Activated CD8-positive, alpha-beta memory T cell treated with anti-CD3 and anti-CD28 coated beads for 4 hours (primary cell): ENCODE results near the gene CDK5.

Source experiments
- DNase-seq, 2 donors: peaks; one replicate each; pipeline ENCODE4 v3.0.0-alpha.2; 2020; ENCODE audit warnings: low read depth in 2 of 2

CDK5 gene

DNA sequence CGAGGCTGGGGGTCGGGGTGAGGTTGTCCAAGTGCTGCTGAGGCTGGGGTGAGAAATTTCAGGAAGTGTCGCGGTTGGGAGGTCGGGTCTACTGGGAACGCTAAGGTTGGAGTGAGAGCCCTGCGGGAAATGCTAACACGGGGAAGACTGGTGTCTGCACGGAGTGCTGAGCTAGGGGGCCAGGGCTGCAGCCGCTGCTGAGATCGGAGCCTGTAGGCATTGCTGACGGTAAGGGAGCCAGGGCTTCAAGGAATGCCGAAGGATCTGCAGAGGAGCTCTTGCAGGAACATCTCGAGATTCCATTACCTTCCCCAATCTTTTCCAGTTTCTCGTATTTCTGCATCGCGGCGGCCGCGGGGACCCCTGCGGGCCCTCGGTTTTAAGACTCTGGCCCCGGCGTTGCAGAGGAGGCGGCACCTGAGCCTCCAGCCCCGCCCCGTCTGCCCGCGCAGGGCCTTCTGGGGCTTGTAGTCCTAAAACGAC, at the start of gene CDK5:
CDK5 (minus strand) TSS at position 392 of the 483 bp plus-strand sequence; CDS start at position 343, 49 bp downstream.
- no peak for DNase-seq

DNA sequence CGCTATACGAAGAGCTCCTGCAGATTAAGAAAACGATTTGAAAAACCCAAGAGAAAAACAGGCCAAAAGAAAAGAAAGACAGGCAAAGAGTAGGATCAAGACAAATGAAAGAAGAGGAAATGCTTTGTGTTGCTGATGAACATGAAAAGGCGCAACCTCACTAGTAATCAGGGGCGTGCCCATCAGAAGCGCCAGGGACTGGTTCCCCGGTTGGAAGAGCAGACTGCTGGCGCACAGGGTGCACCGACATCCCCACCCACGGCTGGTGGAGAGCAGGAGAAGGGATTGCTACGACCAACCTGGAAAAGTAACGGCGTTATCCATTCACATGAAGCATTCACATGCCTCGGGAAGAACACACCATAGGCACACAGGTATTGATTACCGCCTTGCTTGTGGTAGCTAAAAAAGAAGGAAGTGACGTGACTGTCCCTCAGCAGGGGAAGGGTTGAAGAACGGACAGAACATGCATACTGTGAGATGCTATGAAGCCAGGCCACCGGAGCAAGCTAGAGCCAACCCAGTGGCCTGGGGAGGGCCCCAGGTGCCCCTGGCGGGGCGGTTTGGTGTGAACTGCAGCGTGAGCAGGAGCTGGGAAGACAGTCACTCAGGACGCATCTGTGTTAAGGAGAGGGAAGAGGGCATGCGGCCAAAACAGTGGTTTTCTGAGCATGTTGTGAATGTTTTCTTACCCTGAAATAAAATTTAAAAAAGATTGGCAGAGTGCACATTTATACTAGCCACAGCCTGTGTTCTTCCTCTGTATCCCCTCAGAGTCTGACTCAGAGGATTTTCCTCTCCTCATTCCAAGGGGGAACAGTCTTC, 46.9 kb upstream of the CDK5 start:
- DNase-seq, result no peak

DNA sequence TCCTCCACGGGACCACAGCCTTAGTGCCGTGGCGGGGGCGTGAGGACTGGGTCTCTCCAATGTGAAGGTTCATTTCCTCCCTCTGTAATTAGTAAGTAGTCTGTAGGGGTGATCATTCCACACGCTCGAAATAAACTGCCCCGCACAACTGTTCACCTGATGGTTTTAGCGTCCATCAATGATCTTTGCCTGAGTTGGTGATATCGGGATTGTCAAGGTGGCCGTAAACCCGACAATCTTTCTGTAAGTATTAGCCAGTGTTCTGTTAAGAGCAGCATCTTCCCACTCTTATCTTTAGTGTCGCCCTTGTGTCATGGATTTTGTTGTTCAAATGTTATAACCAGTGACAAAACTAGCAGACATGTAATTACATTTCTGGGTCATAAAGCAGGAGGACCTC, 46.3 kb upstream of the CDK5 start:
- no peak for DNase-seq

DNA sequence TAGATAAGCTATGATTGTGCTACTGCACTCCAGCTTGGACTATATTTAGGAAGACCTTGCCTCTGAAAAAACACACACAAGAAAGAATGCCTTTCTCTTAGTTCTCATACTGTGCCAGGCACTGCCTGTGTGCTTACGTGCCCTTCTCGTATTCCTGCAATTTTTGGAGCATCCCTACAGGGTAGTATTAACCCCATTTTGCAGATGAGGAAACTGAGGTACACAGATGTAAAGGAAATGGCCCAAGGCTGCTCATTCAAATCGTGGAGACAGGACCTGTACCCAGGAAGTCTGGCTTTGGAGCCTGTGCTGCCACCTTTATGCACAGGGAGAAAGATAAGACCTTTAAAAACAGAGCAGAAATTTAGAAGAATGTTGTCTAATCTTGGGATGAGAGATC, 45.3 kb upstream of the CDK5 start:
- DNase-seq, result no peak

DNA sequence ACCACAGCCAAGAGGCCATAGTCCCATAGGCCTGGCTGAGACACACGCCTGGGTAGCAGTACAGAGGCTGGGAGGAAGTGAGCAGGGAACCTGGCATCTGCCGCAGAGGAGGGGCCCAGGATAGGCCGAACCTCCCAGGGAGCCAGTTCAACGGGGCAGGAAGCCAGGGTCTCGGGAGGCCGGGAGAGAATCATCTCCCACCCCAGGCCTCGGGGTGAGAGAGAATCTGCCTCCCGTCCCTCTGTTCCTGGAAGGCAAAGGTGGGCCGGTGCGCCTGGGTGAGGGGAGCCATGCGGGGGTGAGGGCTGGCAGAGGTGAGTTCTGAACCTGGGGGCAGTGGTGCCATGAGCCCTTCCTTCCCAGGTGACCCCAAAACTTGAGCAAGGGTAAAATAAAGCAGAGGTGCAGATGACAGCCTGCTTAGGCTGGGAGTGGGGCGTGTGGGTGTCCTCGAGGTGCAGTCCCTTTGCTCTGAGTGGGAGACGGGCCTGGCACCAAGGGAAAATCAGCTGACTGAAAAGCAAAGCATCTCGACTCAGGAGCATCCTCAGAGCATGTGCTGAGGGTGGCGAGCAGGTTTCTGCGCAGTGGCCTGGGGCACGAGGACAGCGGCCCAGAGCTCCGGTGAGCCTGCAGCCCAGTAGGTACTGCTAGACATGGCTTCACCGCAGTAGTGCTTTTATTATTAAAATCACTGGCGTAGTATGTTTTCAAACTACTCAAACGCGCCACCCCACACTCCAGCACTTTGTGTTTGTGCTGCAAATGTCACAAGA, 44.1 kb upstream of the CDK5 start:
- DNase-seq, result no peak

DNA sequence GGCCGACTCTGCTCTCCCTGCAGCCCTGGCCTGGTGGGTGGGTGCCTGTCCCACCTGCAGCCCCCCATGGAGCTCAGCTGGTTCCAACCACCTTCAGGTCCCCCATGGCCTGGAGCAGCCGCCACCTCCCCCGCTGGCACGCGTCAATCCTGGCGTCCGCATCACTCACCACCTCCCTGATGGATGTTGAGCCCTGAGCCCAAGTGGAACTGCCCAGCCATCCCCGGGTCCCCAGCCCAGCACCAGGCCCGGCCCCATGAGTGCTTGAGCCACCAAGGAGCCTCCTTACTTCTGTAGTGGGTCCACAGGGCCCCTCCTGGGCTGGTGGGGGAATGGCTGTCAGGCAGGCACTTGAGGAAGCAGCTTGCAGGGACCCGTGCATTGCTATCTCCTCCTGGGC, 43.2 kb upstream of the CDK5 start:
- DNase-seq, result no peak

DNA sequence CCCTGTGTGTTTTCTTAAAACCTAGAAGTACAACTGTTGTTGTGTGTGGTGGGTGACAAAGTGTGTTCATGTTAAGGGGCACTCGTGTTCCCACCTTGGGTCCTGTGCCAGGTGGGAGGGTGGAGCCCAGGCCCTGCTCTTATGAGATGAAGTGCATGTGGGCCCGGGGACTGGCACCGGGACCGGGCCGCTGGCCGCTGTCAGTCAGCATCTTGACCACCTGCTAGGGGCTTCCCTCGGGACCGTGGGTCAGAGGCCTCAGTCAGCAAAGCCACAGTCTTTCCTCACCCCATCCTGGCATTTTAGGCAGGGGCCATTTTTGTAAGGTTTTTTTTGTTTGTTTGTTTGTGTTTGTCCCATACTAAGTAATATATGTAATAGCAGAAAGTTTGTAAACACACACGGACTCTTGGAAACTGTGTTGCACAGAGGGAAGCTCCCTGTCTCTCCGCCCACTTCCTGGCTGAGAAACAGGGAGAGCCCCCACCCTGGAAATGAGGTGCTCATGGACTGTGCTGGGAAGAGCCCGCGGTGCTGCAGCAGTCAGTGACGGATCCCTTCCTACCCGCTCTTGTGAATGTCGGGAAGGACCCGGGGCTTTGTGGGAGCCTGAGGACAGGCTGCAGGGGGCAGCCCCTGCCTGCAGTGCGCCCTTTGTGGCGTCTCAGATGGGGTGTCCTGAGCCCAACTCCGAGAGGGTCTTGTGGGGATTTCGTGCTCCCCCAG, 42.0 kb upstream of the CDK5 start:
- DNase-seq, result no peak

DNA sequence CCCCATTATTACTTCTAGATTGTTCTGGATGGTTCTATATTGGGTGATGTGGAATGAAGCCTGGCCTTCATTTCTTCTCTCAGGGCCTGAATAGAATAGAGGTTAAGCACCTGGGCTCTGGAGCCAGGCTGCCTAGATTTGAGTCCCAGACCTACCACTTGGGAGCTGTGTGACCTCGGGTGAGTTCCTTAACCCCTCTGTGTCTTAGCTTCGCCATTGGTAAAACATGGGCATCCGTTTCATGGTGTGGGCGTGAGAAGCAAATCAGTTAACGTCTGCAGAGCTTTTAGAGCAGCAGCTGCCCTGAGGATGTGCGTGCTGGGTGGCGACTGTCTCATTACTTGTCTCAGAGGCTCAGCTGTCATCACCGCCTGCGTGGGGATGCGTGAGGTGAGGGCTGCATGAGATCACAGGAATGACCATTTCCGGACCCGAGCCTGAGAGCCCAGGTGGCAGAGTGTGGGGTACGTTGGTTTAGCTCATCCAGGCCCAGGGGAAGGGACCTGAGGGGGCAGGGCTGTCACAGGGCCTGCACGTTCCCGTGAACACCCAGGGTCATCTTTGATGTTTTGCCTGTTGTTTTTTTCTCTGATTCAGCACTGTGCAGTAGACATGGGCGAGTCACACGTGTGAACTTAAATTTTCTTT, 38.3 kb upstream of the CDK5 start:
- DNase-seq, result no peak

DNA sequence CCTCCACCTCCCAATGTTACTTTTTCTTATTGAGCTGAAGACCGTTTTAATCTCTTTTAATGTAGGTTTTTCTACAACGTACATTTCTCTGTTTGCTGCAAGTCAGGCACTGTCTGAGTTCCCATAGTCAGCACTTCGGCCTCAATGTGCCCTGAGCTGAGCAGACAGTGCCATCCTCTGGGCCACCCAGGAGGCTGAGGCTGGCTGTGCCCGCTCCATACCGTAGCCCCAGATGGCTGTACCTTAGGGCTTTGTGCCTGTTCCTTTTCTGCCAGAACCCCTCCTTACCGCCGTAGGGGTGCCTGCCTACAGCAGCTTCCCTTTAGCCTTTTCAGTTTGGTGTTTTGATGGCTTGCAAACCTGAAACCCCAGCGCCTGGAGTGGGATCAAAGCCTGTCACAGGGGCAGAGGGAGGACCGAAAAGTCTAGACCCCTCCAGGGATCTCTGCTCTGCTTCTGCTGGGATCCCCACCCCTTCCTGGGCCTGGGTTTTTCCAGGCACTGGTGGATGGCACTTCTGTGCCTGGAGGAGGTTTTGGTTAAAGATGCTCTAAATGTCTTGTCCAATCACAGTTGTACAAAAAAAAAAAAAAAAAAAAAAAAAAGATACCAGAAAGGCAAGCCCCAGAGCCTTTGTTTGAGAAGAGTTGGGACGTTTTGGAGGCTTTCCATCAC, 37.6 kb upstream of the CDK5 start:
- no peak for DNase-seq

DNA sequence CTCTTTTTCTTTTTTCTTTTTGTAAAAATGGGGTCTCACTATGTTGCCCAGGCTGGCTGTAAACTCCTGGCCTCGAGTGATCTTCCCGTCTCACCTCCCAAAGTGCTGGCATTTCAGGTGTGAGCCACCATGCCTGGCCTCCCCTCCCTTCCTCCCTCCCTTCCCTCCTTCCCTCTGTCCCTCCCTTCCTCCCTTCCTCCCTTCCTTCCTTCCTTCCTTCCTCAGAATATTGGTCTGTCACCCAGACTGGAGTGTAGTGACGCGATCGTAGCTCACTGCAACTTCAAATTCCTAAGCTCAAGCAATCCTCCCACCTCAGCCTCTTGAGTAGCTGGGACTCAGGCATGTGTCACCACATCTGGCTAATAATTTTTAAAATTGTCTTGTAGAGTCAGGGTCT, 37.0 kb upstream of the CDK5 start:
- no peak for DNase-seq

DNA sequence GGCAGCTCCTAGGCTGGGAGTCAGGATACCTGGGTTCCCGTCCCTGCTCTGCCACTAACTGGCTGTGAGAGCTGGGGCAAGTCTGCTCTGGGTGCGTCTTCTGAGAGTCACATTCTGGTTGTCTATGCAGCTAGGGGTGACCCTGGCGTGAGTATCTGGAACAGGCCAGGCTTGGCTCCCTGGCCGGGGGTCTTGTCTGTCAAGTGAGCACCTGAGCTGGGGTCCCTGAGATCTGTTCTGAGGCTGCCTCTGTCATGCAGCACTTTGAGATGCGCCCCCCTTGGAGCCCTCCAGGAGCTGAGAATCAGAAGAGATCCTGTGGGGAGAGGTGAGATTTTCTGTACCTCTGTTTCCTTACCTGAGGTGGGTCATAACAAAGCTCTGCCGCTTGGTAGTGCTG, 36.1 kb upstream of the CDK5 start:
- no peak for DNase-seq

DNA sequence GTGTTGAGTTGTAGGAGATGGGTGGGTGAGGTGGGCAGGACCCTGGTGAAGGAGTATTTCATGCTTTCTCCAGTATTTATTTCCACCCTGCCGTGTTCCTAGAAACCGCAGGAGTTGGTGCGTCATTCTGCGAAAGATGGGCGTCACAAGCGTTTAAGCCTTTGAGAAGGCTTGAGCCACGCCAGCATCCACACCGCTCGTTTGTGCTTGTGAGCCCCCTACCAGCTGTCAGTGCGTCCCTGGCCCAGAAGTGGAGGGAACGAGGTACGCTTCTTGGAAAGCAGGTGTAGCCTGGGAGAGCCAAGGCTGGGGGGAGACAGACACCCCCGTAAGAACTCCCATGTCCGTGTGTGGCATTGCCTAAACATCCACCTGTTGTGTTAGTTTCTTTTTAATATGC, 34.3 kb upstream of the CDK5 start:
- no peak for DNase-seq

DNA sequence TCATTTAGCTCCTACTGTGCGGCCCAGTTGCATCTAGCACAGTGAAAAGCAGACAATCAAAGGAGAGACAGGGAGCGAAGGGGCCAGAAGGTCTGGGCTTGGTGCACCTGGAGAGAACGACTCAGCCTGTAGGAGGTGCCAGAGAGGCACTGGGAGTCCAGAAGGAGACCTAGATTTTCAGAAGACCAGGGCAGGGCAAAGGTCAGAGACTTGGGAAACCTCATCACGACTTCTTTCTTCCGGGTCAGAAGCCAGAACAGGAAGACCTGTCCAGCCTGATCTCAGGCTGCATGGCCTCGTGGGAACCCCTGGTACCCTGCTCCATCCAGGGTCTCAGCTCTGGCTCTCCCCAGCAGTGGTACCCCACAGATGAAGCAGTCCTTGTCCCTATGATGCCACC, 33.7 kb upstream of the CDK5 start:
- DNase-seq, result no peak

DNA sequence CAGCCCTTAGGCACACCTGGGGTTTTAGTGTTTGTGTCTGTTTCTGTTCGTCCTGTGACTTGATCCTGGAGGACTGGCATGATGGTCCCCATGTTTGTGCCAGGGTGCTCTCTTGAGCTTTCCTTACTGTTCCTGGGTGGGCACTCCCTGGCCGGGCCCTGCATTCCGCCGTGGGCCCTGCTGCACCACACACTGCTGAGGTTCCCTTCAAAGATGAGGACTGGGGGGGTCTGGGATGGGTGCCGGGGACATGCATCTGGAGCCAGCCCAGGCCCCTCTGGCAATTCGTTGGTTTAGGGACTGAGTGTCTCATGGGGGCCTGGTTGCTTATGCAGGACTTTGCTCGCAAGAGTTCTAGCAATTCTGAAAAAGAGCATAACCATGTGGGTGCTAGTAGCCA, 33.3 kb upstream of the CDK5 start:
- no peak for DNase-seq

DNA sequence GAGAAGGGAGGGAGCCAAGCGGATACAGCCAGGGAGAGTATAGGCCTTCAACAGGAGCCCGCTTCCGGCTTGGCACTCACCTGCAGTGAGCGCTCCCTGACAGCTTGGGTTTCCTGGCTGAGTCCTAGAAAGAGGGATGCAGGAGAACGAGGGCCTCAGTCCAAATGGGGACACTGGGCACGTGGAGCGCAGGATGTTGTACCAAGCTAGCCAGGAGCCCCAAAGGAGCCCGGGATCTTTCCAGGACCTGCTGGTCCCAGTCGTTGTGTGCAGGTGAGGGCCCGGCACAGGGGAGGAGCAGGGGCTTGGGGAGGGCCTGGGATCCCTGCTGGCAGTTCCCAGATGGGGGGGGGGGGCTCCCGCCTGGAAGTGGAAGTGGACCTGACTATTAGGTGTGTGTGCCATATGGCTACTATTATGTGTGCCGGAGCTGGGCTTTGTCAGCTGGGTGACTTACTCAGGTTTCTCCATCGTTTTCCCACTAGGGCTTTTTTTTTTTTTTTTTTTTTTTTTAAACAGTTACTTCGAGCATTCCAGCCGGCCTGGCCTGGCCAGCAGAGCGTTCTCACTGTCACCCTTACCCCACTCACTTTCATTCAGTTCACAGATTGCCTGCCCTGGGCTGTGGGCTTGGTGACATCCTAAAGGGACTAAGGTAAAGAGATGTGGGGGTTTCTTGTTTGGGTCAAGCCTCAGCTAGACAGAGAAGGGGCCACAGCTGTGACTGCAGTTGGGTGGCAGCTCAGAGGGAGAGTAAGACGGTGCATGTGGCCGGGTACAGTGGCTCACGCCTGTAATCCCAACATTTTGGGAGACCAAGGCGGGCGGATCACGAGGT, 32.4 kb upstream of the CDK5 start:
- no peak for DNase-seq

DNA sequence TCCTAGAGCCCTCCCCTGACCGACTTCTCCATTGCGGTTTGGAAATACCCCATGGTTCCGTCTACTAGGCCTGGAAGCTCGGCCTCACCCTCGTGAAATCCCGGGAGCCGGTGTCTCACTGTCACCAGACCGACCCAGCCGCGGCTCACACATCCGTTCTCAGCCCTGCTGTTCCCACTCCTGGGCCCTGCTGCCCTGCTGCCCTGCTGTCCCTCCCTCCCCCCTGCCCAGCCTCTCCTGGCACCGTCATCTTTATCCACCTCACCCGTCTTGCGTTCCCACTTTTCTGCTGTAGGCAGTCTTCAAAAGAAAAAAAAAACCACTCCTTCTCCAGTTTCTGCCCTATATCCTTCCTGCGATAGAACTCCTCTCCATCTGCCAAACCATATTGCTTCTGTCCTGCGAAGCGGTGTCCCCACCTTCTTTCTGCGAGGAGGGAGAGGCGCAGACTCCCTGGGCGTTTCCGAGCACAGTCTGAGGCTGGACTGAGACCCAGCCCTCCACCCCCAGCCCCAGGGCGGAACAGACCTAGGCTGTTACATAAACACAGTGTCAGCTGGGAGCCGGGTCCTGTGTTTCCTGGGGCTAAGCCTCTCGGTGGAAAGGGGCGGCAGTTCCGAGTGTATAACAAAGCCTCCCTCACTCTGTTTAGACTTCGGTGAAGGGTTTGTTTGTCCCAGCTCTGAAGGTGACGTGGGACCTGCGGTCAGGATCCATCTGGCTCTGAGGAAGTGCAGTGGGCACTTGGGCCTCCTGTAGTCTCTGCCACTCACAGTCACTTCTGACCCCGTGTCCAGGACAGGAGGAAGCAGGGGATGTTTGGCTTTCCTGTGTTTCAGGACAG, 31.4 kb upstream of the CDK5 start:
- no peak for DNase-seq

DNA sequence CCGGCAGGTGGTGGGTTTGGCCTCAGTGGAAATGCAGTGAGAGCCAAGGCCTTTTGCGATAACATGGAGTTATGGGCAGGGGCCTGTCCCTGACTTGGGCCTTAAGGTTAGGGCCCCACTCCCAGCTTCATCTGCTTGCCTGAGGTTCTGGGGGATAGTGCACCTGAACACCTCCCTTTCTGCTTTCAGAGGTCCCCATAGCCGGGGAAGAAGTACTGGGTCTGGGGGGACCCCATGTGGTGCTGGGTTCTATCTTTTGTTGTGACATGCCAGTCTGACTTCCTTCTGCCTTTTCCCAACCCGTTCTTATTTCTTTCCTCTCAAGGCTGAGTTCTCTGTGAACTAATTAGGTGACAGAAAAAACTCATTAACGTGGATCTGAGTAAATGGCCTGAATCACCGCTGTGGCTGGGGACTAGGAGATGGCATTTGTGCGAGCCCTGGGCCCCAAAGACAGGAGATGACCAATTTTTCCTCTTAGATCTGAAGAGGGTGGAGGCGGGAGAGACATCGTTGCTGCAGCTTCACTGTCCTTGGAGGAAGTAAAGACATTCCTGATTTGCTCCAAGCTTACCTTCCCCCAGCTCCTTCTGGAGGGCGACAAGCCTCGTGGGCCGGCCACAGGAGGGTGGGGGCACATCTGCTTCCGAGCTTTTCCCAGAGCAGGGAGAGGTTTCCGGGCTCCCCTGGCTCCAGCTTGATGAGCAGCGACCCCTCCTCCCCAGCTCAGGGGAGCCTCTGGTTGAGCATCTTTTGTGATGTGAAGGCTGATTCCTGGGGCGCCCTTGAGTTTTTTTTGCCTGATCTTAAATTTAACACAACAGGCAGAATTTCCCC, 30.5 kb upstream of the CDK5 start:
- DNase-seq, result no peak

DNA sequence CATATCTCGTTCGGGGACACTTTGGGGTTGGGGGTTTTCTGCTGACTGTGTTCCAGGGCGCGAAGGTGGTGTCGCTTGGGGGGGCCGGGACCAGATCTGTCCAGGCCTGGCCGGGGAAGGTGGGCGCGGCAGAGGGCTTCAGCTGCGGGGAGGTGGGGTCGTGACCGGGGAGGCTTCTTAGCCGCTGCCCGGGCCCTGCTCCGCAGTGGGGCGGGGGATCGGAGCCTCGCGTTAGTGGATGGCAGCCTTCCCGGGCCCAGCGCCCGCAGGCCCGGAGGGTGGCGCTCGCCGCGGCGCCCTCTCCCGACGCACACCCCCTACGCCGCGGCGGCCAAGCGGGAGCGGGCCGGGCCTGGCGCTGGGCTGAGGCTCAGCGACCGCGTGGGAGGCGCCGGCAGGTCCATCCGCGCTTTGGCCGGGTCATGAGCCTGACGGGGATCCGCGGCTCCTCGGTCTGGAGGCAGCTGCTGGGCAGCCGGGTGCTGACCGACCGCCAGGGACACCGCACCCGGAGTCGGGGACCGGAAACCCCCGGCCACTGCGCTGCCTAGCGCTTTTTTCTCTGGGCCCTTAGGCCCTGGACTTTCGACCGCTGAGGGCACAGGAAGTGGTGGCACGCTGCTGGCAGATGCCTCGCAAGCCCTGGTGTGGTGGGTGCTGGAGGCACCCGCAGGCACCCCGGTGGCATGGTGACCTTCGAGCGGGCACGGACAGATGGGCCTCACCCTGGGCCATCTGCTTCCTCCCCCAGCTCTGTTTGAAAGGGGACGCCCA, 29.7 kb upstream of the CDK5 start:
- no peak for DNase-seq
